GM03348 (cell line): ENCODE results near the gene MSH3.

ENCODE experiments used
- DNase-seq: peaks from one replicate; pipeline ENCODE4 v3.0.0; 2012; ENCODE audit warnings: low spot score

Gene MSH3

DNA sequence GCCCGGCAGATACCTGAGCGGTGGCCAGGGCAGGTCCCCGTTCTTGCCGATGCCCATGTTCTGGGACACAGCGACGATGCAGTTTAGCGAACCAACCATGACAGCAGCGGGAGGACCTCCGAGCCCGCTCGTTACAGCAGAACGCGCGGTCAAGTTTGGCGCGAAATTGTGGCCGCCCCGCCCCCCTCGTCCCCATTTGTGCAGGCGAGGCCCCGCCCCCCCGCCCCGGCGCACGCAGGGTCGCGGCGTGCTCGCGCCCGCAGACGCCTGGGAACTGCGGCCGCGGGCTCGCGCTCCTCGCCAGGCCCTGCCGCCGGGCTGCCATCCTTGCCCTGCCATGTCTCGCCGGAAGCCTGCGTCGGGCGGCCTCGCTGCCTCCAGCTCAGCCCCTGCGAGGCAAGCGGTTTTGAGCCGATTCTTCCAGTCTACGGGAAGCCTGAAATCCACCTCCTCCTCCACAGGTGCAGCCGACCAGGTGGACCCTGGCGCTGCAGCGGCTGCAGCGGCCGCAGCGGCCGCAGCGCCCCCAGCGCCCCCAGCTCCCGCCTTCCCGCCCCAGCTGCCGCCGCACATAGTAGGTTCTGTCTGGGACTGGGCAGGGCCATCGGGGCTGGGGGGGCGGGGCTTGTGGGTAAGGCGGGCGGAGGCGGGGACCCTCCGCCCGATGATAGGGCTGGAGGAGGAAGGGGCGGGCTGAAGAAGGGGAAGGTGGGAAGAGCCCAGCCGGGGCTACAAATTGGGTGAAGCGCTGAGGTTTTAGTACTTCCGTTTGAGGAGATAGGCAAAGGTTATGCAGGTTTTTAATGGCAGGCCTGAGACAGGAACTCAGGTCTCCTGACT lies at the start of gene MSH3, which contains the start of gene DHFR:
MSH3 (plus strand) TSS at position 262 of the 840 bp plus-strand sequence; CDS start at position 338, 76 bp downstream.
DHFR (minus strand) TSS at position 593 of the 840 bp plus-strand sequence; CDS start at position 99, 494 bp downstream.
- DNase-seq: peak; percentile 97

GRCh38 chr5:80607343-80607742 lies 47.1 kb upstream of the MSH3 start:
- no peak for DNase-seq

DNA sequence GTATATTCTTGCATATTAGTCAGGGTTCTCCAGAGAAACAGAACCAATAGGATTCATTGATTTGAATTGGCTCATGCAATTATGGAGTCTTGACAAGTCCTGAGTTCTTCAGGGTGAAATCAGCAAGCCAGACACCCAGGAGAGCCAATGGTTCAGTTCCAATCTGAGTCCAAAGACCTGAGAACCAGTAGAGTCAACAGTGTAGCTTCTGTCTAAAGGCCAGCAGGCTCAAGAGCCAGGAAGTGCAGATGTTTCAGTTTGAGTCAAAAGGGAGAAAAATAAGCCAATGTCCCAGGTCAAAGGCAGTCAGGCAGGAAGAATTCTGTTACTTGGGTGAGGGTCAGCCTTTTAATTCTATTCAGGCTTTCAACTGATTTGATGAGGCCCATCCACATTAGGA lies 46.6 kb upstream of the MSH3 start:
- DNase-seq: no peak

- no peak for DNase-seq
Observed at GRCh38 chr5:80608731-80609130, 45.7 kb upstream of the MSH3 start.

- no peak for DNase-seq
Observed at GRCh38 chr5:80609692-80610091, 44.8 kb upstream of the MSH3 start.

GRCh38 chr5:80615266-80615914 lies 39.1 kb upstream of the MSH3 start:
- DNase-seq: no peak

DNA sequence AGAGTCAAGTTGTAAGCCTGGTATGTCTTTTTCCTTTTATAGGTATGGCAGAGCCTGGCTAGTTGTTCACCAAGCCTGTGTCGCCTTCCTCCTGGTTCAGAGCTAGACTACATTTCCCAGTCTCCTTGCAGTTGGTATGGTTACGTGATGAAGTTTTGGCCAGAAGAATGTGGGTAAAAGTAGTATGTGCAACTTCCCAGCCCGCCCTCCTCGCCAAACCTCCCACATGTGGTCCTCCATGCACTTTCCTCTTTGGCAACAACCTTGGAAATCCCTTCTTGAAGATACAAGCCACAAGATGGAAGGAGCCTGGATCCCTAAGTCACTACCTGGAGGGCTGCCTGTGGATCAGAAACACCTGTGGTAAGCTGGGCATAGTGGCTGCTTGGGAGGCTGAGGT lies 36.0 kb upstream of the MSH3 start:
- DNase-seq: no peak

DNA sequence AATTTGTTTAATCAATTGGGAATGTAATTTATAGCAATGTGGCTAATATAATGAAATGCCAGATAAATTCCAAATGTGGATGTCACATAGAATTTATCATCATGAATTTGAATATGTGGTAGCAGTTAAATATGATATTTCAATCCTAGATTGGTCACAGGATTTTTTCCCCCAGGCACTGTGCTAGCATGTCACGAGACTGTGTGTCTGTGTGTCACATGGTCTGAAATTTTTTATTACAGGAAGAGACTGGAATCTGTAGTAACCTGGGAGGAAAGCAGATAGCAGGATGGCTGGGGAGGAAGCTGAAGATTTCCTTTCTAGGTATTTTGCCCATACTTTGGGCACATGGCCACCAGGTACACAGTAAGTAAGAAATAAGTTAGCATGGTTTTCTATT lies 35.4 kb upstream of the MSH3 start:
- DNase-seq: no peak

GRCh38 chr5:80620211-80620610 lies 34.2 kb upstream of the MSH3 start:
- DNase-seq: no peak

GRCh38 chr5:80622756-80623155 lies 31.7 kb upstream of the MSH3 start:
- no peak for DNase-seq

- DNase-seq: no peak
Observed at GRCh38 chr5:80623999-80624398, 30.5 kb upstream of the MSH3 start.

- no peak for DNase-seq
Observed at GRCh38 chr5:80625230-80625629, 29.2 kb upstream of the MSH3 start.

- DNase-seq: no peak
Observed at GRCh38 chr5:80629281-80629680, 25.2 kb upstream of the MSH3 start.

DNA sequence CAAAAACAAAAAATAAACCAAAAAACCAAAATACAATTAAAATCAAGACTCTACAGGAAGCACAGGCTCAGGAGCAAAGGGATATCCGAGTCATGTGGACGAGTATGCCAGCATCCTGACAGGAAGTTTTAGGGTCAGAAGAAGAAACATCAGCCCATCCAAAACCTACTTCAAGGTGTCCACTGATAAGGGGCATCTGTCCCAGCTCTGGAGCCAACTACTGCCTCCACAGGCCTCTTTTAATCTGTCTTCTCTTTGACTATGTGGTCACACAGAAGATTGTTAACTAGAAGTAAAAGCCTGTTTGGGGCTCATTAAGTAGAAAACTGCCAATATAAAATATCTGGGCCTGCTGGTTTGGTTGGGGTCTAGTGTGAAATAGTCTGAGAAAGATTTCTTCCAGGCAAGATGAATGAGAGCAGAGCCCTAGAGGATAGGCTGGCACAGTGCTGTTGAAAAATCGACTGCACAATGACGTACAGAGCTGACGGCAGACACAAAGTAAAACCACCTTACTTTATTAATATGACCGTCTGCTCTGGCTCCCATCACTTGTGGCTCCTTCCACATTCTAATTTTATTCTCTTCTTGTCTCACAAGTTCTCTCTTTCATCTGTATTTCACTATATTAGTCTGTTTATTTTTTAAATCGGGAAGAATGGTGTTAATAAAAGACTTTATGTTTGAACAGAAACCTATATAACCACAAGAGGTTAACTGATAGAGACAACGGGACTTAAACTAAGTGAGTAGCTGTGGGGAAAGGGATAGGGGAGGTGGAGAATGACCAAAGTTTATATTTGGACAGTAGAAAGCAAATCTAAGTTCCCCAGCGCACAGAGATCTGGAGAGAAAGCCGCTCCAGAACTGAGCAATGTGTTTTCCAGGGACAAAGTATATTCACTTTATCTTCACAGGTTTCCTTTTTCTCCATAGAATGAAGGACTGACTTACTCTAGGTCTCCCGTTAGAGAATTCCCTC lies 22.9 kb upstream of the MSH3 start:
- DNase-seq: no peak

DNA sequence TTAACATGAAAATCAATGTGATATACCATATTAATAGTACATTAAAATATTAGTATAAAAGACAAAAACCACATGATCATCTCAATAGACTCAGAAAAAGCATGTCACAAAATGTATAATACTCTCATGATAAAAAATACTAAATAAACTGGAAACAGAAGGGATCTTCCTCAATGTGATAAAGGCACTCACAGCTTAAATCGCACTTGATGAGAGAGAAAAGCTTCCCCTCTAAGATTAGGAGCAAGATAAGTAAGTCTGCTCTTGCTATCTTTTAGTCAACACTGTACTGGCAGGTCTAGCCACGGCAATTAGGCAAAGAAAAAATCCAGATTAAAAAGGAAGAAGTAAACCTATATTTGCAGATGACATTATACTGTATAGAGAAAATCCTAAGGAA lies 21.8 kb upstream of the MSH3 start:
- no peak for DNase-seq

- DNase-seq: no peak
Observed at GRCh38 chr5:80634193-80634592, 20.3 kb upstream of the MSH3 start.

- no peak for DNase-seq
Observed at GRCh38 chr5:80641353-80641752, 13.1 kb upstream of the MSH3 start.

- DNase-seq: no peak
Observed at GRCh38 chr5:80644900-80645299, 9.6 kb upstream of the MSH3 start.

GRCh38 chr5:80646926-80647325 lies 7.5 kb upstream of the MSH3 start:
- DNase-seq: no peak

DNA sequence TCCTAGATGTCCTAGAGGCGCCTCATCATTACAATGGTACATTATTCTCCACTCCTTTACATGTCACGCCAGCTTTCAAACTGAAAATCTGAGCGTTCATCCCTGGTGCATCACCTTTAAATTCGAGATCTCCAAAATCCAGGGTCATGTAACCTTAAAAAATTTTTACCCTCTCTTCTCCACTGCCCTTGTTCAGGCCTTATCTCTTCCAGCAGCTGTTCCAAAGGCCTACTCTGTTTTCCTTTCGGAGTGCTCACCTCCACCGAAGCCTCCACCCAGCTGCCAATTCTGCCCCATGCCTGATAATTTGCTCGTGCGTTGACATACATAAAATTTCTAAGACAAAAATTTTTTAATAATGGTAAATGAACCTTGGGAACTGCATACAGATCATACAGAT lies 950 bp upstream of the MSH3 start:
- no peak for DNase-seq

- DNase-seq: peak; percentile 4
Observed at GRCh38 chr5:80654054-80654390, 430 bp upstream of the MSH3 start.

GRCh38 chr5:80655231-80655774 lies 851 bp downstream of the MSH3 start:
- DNase-seq: peak; percentile 7
